Hematopoietic multipotent progenitor cell treated with erythropoietin and hydrocortisone succinate and interleukin-3 and kit ligand, for 17 days (in vitro differentiated cells): Measurements from ENCODE around the gene TH.

Experiments used
- DNase-seq: peaks from one replicate; pipeline ENCODE4 v3.0.0-alpha.2; 2015; ENCODE audit warnings: low spot score

Gene TH

DNA sequence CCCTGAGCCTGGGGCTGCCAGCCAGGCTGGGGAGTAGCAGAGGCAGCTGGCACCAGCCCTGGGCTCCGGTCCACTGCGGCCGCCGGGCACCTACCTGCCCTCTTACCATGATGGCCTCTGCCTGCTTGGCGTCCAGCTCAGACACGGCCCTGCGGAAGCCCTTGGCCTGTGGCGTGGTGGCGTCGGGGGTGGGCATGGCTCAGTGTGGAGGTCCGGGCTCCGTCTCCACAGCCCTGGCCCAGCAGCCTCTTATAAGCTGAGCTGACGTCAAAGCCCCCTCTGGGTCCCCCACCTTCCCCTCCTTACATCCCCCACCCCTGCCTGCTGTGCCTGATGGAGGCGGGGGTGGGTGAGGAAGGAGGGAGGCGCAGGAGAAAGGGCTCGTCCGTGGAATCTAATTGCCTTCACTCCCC, at the start of gene TH:
Gene TH (minus strand): TSS at position 225 of the 413 bp plus-strand sequence. CDS start 29 bp downstream, at position 196.
- DNase-seq, result no peak

DNA sequence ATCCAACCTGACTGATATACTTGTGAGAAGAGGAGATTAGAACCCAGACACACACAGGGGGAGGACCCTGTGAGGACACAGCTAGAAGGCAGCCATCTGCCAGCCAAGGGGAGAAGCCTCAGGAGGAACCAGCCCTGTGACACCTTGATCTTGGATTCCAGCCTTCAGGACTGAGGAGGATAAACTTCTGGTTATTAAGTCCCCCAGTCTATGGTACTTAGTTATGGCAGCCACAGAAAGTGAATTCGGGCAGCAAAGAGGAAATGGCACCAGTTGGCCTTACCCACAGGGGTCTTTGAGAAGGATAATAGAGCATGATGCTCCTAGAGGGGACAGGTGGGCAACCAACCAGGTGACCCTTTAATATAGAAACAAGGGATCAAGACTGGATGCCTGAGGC, 49.4 kb upstream of the TH start:
- no peak for DNase-seq

DNA sequence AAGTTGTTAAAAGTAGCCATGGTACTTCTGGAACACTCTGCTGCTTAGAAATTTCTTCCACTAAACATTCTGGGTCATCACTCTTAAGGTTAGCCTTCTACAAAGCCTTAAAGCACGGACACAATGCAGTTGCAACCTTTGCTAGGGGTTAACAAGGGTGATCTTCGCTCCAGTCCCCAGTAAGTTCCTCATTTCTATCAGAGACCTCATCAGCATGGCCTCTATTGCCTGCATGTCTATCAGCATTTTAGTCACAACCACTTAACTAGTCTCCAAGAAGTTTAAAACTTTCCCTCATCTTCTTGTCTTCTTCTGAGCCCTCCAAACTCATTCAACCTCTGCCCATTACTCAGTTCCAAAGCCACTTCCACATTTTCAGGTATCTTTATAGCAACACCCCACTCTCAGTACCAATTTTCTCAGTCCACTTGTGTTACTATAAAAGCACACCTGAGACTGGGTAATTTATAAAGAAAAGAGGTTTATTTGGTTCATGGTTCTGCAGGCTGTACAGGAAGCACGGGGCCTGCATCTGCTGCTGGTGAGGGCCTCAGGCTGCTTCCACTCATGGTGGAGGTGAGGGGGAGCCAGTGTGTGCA, 48.7 kb upstream of the TH start:
- no peak for DNase-seq

DNA sequence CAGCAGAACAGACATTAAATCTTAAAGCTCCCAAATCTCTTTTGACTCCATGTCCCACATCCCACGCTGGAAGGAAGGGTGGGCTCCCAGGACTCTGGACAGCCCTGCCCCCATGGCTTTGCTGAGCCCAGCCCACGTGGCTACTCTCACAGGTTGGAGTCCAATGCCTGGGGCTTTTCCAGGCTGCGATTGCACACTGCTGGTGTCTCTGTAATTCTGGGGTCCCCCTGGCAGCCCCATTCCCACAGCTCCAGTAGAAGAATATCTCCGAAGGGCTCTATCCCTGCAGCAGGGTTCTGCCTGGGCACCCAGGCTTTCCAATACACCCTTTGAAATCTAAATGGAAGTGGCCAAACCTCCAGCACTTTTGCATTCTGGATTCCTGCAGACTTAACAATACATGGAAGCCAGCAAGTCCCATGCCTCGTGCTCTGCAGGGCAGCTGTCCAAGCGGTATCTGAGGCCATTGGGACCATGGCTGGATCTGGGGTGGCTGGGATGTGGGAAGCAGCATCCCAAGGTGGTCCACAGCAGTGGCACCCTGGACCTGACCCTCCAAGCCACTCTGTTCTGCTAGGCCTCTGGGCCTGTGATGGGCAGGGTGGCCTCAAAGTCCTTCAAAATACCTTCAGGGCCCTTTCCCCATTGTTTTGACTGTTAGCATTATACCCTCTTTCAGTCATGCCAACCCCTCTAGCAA, 47.9 kb upstream of the TH start:
- no peak for DNase-seq

DNA sequence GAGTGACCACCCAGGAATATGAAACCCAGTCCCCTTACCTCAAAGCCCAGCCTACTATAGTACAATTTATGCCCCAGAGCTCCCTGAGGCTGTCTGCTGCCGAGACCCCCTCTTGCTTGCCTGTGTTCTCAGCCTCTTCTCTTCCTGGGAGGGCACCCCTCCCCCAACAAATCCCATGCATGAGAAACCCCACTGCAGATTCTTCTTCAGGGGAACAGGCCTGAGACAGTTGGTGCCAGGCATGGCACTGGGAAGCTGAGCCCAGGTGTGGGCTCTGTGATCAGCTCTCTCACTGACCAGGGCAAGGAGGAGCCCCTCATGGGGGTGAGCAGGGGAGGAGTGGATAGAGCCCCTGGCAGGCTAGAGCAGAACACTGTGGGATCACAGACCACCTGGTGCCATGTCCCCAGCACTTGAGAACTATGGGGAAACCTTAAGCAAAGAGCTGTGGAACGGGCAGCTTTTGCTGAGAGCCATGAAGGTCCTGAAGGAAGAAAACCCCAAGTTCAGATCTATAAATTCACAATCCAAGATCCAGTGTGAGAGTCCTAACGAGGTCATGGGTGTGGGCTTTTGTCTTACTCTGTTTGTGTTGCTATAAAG, 46.5 kb upstream of the TH start:
- DNase-seq, result no peak

DNA sequence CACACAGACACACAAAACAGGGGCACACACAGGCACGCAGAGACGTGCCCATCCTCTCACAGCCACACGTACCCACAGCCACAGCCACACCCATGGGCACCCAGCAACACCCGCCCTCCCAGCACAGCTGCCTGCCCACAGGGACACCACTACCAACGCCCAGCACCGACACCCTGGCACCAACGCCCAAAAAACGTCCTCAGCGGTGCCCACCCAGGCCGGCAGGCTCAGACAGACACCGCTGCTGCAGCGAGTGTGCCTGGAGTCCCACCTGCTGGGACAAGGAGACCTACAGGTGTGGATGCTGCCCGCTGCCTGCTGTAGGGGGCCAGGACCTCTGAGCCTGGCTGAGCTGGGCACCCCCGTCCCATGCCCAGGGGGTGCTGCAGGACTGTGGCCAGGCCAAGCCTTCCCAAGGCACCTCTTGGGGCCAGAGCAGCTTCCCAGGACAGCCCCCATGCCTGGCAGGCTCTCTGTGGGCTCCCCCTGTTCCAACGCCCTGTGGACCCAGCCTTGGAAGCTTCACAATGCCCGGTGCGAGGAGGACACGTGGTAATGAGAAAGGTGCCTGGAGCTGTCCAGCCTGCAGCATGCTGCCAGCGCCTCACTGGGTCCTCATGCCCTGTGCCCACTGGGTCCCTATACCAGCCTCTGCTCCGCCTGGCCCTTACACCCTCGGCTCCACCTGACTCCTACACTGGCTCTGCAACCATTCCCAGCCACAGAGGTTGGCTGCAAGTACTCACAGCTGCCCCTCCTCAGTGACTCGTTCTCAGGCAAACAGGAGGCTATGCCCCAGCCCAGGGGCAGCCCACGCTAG, 45.8 kb upstream of the TH start:
- DNase-seq, result no peak

DNA sequence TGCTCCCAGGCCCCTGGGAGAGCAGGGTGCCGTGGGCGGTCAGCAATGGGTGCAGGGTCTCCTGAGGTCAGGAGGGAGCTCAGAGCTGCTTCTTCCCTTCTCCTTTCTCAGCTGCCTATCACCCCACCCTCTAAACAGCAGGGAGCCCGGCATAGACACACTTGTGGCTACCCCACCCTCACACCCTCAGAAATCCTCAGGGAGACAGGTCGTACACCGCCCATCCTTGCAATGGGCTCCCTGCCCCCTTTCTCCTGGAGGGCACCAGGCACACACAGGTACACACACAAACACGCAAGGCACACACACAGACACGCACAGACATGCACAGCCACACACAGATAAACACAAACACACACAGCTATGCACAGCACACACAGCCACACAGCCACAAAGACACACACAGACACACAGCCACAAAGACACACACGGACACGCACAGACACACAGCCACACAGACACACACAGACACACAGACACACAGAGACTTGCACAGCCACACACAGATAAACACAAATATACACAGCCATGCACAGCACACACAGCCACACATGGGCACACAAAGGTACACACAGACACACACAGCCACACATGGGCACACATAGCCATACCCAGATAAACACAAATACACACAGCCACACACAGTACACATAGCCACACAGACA, 44.9 kb upstream of the TH start:
- DNase-seq, result no peak

DNA sequence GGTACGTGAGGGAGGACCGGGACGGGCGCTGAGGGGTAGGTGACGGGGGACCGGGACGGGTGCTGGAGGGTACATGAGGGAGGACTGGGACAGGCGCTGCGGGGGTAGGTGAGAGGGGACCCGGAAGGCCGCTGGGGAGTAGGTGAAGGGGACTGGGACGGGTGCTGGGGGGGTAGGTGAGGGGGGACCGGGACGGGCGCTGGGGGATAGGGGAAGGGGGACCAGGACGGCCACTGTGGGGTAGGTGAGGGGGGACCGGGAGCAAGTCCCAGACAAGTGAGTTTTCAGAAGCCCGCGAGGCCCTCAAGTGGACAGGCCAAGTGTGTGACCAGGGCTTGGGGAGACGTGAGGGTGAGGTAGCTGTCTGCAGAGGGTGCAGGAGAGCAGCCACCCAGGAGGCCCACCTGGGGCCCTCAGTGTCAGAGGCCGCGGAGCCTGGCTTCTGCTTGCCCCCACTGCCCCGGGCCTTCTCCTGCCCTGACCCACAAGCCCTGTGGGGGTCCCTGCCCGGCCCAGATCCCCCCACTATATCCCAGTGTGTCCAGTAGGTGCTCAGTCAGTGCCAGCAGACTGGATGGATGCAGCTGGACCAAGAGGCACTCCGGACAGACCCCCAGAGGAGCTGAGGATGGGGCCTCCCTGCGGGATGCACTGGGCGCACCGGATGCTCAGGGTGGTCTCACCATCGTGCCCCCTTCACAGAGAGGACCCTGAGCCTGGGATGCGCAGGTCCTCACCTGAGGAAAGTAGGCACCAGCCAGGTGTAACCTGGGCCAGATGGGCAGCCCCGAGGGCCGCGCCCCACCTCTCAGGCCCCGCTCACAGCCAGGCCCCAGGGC, 44.2 kb upstream of the TH start:
- DNase-seq, result no peak

DNA sequence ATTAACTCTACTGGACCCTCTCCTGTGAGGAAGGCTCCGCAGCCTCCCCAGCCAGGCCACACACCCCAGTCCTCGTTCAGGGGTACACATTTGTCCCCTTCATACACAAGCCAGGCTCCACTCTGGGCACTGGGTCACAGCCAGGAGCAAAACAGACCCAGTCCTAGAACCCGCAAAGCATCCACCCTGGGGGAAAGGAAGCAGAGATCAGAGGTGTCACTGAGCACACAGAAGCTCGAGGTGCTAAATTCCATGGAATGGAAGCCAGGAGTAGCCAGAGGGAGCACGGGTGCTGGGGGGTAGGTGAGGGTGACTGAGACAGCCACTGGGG, 43.6 kb upstream of the TH start:
- no peak for DNase-seq

DNA sequence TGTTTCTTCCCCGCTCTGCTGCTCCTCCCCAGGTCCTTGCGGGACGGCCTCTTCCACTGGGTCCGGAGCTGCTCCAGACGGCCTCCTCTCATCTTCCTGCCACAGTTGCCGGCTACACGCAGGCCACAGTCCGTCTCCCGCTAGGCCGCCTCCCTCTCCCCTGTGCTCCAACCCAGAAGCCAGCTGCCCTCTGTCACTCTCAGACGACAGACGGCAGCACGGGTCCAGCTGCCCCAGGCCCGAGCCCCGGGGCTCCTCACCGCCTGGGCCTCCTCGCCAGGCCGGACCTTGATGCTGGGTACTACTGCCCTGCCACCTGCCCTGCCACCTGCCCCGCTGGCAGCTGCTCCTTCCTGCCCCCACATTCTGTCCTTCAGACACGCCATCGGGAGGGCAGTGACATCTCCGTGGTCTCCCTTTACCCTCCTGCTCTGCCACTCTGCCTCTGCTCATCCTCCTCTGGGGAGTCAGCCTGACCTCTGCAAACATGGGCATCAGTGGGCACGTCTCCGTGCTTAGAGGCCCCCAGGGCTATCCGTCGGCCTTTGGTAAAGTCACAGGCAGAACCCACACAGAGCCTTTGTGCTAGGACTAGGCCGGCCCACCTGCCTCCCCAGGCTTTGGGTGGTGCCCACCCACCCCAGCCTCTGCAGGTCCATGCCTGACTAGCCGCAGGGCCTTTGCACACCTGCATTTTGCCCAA, 43.1 kb upstream of the TH start:
- no peak for DNase-seq

DNA sequence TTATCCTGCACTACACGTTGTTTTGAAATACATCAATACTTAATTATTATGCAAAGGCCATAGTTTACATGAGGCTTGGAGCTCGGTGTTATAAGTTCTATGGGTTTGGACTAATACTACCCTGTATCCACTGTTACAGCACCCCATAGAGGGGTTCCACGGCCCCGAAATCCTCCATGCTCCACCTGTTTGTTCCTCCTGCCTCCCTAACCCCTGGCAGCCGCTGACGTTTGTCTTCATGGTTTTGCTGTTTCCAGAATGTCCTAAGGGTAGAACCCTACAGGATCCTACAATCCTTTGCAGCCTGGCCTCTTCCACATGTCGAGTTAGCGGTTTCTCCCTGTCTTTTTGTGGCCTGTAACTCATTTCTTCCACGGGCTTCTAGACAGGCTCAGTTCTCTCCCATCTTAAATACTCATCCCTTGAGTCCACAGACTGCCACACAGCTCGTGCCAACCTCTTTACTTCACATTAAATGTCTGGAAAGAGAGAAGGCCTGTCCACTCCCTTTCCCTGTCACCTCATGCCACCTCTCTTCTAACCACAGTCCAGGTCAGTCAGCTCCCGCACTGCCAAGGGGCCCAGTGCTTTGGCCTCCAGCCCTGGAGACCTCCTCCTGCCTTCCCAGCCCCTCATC, 42.4 kb upstream of the TH start:
- no peak for DNase-seq

DNA sequence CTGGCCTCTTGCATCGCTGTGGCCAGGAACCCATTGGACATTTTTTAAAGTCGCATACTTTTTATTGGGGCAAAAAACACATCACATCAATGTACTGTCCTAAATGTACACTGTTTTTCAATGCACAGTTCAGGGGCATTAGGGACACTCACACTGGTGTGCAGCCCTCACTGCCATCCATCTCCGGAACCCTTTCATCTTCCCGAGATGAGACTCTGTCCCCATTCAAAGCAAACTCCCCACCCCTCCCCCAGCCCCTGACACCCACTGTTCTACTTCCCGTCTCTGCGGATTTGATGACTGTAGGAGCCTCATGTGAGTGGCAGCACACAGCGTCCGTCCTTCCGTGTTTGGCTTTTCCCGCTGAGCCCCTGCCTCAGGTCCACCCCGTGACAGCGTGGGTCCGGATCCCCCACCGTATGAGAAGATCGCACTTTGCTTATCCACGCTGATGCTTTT, 41.8 kb upstream of the TH start:
- no peak for DNase-seq

DNA sequence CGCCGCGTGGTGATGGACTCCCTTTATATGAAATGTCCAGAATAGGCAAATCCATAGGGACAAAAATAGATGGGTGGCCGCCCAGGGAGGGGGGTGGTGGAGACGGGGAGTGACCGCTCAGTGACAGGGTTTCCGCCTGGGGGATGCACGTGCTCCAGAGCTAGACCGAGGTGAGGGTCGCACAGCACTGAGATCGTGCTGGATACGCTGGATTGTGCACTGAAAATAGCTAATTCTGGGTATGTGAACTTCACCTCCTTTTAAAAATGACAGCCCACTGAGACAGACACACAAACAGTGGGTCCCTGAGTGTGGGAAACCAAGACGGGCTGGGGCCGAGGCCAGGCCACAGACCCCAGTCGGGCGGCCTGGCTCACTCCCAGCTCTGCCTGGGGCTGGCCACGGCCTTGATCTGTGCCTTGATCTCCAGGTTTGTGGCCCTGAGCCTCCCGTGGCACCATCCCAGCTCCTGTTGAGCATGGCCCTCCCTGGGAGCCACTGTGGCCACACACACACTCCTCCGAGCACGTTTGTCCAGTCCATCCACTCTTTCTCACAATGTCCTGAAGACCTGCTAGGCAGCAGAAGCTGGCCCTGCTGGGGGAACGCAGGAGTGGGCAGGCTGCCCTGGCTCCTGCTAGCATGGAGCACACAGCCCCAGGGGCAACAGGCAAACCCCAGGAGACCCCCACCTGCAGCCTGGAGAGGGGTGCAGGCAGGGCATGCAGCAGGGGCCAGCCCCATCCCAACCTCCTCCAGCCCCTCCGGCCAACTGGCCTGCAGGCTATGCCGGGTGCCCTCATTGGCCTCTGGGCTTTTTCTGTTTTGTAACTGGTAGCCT, 41.0 kb upstream of the TH start:
- DNase-seq, result no peak

DNA sequence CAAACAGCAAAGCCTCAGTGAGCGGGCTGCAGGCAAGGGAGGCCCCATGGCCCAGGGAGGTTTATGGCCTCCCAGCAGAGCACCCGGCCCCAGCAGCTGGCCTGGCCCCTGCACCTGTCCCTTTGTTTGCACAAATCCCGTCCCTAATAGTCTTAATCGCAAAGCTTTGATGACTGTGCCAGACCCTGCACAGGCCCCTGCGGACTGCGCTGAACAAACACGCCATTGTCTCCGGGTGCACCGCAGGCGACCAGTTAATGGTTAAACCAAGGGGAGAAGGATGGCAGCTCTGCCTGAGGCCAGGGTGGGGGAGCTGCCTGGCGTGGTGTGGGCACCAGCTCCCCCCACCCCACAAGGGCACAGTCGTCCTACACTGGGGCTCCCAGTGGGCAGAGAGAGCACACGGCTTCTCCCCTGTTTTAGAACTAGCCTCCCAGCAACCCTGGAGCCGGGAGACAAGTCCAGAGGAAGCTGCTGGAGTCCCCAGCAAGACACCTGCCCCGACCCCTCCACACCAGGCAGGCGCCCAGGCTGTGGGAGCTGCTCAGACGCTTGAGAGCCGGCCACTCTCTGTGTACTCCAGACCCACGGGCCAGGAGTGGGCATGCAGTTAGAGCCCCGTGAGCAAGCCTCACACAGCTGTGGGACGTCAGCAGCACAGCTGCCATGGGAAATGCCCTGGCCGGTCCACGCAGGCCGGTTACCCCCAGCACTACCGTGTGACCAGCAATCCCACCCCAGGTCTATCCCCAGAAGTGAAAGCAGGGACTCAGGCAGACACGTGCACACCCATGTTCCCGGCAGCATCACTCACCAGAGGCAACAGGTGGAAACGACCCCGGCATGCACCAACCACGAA, 39.7 kb upstream of the TH start:
- DNase-seq, result no peak

DNA sequence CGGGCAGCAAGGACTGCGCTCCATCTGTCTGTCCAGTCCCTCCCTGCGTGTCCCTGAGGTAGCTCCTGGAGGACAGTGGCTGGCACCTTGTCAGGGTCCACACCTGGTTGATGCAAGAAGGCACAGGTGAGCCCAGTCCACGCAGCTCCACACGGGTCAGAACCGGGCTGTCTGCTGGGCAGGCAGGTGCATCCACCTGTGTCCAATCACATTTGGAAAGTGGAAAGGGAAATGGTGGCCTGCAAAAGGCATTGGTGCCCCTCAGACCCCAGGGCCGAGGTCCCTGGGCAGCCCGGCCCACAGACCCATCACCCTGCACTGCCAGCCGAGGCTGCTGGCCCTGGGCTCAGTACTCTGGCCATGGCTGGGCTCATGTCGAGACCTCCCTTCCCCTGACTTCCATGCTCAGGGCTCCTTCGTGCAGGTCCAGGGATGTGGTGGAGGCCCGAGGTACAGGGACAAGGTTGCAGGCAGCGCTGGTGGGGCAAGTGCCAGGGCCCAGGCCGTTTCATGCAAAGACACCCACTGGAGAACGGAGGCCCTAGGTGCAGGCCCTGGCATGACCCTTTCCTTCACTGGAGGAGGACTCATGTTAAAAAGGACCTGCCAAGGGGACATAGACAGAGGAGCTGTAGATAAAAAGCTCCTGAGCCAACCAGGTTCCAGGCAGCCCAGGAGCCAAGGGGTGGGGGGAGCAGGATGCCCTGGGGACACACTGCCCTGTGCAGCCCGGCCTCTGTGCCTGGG, 38.9 kb upstream of the TH start:
- DNase-seq, result no peak

DNA sequence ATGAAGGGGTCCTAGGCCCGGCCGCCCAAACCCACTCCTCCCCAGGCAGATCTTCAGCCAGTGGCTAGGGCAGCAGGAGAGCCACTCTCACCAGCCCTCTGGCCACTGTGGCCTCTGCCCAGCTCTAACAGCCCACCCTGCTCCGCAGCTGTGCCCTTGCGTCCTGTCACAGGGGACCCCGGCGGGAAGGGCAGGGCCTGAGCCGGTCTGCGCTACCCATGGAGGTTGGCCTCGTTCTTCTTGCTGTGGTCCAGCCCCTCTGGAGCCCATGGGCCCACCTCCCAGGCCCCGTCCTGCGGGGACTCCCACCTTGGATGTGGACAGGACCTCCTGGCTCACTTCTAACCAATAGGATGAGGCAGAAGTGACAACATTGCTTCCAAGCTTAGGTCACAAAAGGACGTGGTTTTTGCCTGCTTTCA, 38.3 kb upstream of the TH start:
- no peak for DNase-seq

DNA sequence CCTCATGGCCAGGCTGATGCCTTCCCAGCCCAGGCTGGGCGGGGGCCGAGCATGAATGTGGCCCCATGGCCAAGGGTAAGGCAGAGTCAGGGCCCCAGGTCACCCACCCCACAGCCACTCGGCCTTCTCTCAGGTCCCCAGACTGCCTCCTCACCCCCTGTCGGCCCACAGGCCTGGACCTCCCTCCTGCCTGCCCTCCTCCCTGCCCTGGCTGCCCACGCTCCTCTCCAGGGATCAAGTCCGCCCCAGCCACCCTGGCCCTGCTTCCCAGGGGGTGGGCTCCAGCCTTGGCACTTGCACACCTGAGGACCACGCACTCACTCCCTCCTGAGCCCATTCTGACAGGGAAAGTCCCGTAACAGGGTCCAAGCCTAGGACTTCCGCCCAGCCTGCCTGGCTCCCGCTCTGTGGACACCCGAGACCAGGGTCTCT, 37.8 kb upstream of the TH start:
- DNase-seq, result no peak
